GM12874 (cell line): Measurements from ENCODE around the gene CNP.

Experiments
- CTCF ChIP-seq: IDR thresholded peaks from 2 replicates; pipeline ENCODE4 v1.5.1; 2011; ENCODE audit warnings: low read depth, mild to moderate bottlenecking, control low read depth, low read length, moderate library complexity; ENCODE audit not compliant: insufficient read depth

CNP gene

GRCh38 chr17:41966463-41967140, at the start of gene CNP:
TSS of gene CNP (plus strand) at chr17:41966795. CDS start at chr17:41966885, 90 bp downstream.
- no peak for TF ChIP-seq CTCF

- TF ChIP-seq CTCF = no peak
These were observed 49.4 kb upstream of the CNP start for GRCh38 chr17:41917192-41917591.

GRCh38 chr17:41917679-41918313, 48.8 kb upstream of the CNP start:
- TF ChIP-seq CTCF = no peak

GRCh38 chr17:41918314-41919164, 48.1 kb upstream of the CNP start, which contains the start of gene ACLY:
TSS of gene ACLY (minus strand) at chr17:41918951. CDS start at chr17:41913873, 5,078 bp downstream.
- TF ChIP-seq CTCF = no peak

- no peak for TF ChIP-seq CTCF
These were observed 47.3 kb upstream of the CNP start for GRCh38 chr17:41919165-41919817.

GRCh38 chr17:41919840-41920579, 46.6 kb upstream of the CNP start:
- no peak for TF ChIP-seq CTCF
